ENCODE data around the gene ARVCF. TPM values are rescaled to one million over a fixed set of nuclear protein-coding genes. Genes with fewer than 3 reads are reported as not detected.

The ARVCF gene
- total RNA-seq, 3 donors from 2014 or later = 11.2 to 15.3 (median 15.1) TPM

GRCh38 chr22:19932367-19933206 is 84.0 kb downstream of the ARVCF start:
- peak in 1 of 3 donors; percentile 36 for DNase-seq
- intact Hi-C loops (cut with DNase I, micrococcal nuclease) = no loop called here

GRCh38 chr22:19931514-19931913 is 85.1 kb downstream of the ARVCF start:
- no peak for TF ChIP-seq CTCF (IDR thresholded peaks at IDR 0.05)
- Histone ChIP-seq H3K4me3 (no peak overlapping the region), H3K9me3 (no peaks in the 10 kb centered on the region), H3K36me3 (ENCODE audit: low read depth) (no peaks in the 10 kb centered on the region), H3K4me1 (ENCODE audit: low read depth) (no peaks in the 10 kb centered on the region)
- DNase-seq = peak in 1 of 3 donors; percentile 12
- ATAC-seq = no peak
- intact Hi-C loops (cut with DNase I, micrococcal nuclease) = no loop called here

More at GRCh38 chr22:19932367-19933206, 84.0 kb downstream of the ARVCF start:
- TF ChIP-seq CTCF (IDR thresholded peaks at IDR 0.05) = no peak
- Histone ChIP-seq H3K4me3 (no peak overlapping the region), H3K36me3 (ENCODE audit: low read depth) (no peaks in the 10 kb centered on the region), H3K4me1 (ENCODE audit: low read depth) (no peaks in the 10 kb centered on the region), H3K9me3 (no peaks in the 10 kb centered on the region)
- ATAC-seq = no peak

GRCh38 chr22:19930551-19931486 is 85.8 kb downstream of the ARVCF start:
- intact Hi-C loops (cut with DNase I, micrococcal nuclease) = no loop called here
- H3K4me3 ChIP-seq = no peak overlapping the region
- no peak for TF ChIP-seq CTCF (IDR thresholded peaks at IDR 0.05)
- H3K36me3 ChIP-seq (ENCODE audit: low read depth) = no peaks in the 10 kb centered on the region
- no peaks in the 10 kb centered on the region for H3K9me3 ChIP-seq
- ATAC-seq (no peak), DNase-seq (peak in 1 of 3 donors; percentile 35)
- H3K4me1 ChIP-seq (ENCODE audit: low read depth) = no peaks in the 10 kb centered on the region

- Histone ChIP-seq H3K4me3 (no peak overlapping the region), H3K9me3 (no peaks in the 10 kb centered on the region)
- no peak for TF ChIP-seq CTCF (IDR thresholded peaks at IDR 0.05)
These were observed 86.8 kb downstream of the ARVCF start for GRCh38 chr22:19929586-19930550.

GRCh38 chr22:19928207-19928606 is 88.4 kb downstream of the ARVCF start:
- no peak overlapping the region for H3K4me3 ChIP-seq
- H3K4me1 ChIP-seq (ENCODE audit: low read depth) = no peaks in the 10 kb centered on the region
- ATAC-seq = no peak
- no peaks in the 10 kb centered on the region for H3K36me3 ChIP-seq (ENCODE audit: low read depth)
- H3K9me3 ChIP-seq = no peaks in the 10 kb centered on the region
- intact Hi-C loops (cut with DNase I, micrococcal nuclease) = no loop called here
- DNase-seq = no peak
- no peak for TF ChIP-seq CTCF (IDR thresholded peaks at IDR 0.05)

More at GRCh38 chr22:19929586-19930550, 86.8 kb downstream of the ARVCF start:
- Histone ChIP-seq H3K4me1 (ENCODE audit: low read depth) (no peaks in the 10 kb centered on the region), H3K36me3 (ENCODE audit: low read depth) (no peaks in the 10 kb centered on the region)
- DNase-seq = peak in 1 of 3 donors; percentile 31
- ATAC-seq = no peak
- intact Hi-C loops (cut with DNase I, micrococcal nuclease) = no loop called here
